22Rv1 (cell line): Measurements from ENCODE around the gene PTCRA.
"Not testable (repeated sequence)": the region's sequence is repeated elsewhere in the genome, so short reads cannot be mapped to it uniquely, and the experiment has no call there.

Experiments
- H3K27ac ChIP-seq: fragments of 450-650 bp; 2 replicates; pipeline ENCODE4 v1.5.1; 2017
- CTCF ChIP-seq: fragments of 450-650 bp; IDR thresholded peaks from 2 replicates; pipeline ENCODE4 v1.5.1; 2017; ENCODE audit warnings: mild to moderate bottlenecking
- ZFX ChIP-seq: fragments of 450-650 bp; IDR thresholded peaks from 2 replicates; pipeline ENCODE4 v1.6.1; 2017; ENCODE audit warnings: antibody characterized with exemption, borderline replicate concordance

Gene PTCRA

DNA sequence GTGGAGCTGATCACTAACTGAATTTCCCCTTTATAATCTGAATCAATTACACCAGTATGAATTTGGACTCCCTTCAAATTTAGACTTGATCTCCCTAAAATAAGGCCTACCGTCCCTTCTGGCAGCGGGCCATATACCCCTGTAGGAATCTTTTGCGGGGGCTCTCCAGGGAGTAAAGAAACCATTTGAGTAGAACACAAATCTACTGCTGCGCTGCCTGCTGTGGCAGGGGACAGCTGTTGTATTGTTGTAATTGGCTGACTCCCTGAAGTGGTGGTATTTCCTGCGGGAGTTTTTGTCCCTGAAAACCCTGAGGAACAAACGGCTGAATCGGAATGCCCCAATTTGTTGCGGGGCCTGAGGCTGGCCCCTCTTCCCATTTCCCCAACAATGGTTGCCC, 16.0 kb upstream of the PTCRA start:
- no peak for TF ChIP-seq ZFX
- no peak for TF ChIP-seq CTCF
- no peak overlapping the region for H3K27ac ChIP-seq

DNA sequence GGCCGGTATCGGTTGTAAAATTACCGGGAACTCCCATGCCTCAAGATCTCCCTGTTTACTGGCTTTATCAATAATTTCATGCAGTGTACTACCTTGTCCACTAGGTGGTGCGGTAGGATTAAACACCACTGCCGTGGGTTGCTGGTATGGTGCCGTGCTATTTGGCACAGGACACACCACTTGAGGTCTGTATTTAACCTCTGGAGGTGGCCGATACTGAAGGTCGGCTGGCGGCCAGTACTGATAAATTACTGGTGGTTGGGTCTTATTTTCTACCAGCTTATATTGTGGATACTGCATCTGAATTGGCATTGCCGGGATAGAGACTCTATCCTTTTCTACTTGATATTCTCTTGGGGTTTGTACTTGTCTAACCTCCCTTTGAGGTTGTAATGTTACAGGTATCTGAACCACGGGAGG, 14.3 kb upstream of the PTCRA start:
- TF ChIP-seq CTCF (peak; percentile 87), ZFX (no peak)
- no peak overlapping the region for H3K27ac ChIP-seq

DNA sequence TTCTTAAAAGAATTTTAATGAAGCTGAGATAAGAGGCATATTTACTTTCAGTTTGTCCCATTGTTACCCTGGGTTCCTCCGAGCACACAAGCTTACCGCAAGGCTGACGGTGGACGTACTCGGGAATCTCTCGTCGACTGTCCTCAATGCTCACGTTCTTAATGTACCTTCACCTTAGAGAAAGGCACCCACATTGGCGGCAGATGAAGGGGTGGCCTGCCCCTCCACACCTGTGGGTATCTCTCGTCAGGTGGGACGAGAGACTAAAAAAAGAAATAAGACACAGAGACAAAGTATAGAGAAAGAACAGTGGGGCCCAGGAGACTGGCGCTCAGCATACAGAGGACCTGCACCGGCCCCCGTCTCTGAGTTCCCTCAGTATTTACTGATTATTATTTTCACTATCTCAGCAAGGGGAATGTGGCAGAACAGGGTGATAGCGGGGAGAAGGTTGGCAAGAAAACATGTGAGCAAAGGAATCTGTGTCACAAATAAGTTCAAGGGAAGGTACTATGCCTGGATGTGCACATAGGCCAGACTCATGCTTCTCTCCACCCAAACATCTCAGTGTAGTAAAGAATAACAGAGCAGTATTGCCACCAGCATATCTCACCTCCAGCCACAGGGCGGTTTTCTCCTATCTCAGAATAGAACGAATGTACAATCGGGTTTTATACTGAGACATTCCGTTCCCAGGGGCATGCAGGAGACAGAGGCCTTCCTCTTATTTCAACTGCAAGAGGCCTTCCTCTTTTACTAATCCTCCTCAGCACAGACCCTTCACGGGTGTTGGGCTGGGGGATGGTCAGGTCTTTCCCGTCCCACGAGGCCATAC, 13.2 kb upstream of the PTCRA start:
- H3K27ac ChIP-seq, result not testable (repeated sequence)

- TF ChIP-seq CTCF (no peak), ZFX (no peak)
Measured at GRCh38 chr6:42904467-42904866, 11.4 kb upstream of the PTCRA start.

DNA sequence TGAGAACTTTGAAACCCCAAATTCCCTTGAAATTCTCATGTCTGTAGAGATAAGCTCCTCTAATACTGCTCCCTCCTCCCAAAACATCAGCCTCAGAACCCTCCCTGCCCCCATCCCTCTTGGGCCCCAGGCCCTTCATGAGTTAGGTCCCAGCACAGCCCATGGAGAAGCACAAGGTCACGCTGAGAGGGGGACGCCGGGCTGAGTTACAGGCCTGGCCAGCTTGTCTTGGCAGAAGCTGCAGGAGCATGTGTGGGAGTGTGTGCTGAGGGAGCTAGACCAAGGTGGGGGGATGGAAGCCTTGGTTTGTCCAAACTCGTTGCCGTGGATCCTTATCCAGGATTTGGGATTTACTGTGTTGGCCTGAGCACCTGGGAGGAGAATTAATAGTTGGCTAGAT, 8.5 kb upstream of the PTCRA start:
- TF ChIP-seq ZFX, result no peak
- no peak for TF ChIP-seq CTCF
- H3K27ac ChIP-seq, result no peak overlapping the region

More at GRCh38 chr6:42904467-42904866, 11.4 kb upstream of the PTCRA start:
- no peak overlapping the region for H3K27ac ChIP-seq

- no peak overlapping the region for H3K27ac ChIP-seq
- TF ChIP-seq CTCF, result no peak
- TF ChIP-seq ZFX, result no peak
Measured at GRCh38 chr6:42909835-42910234, 6.0 kb upstream of the PTCRA start.

DNA sequence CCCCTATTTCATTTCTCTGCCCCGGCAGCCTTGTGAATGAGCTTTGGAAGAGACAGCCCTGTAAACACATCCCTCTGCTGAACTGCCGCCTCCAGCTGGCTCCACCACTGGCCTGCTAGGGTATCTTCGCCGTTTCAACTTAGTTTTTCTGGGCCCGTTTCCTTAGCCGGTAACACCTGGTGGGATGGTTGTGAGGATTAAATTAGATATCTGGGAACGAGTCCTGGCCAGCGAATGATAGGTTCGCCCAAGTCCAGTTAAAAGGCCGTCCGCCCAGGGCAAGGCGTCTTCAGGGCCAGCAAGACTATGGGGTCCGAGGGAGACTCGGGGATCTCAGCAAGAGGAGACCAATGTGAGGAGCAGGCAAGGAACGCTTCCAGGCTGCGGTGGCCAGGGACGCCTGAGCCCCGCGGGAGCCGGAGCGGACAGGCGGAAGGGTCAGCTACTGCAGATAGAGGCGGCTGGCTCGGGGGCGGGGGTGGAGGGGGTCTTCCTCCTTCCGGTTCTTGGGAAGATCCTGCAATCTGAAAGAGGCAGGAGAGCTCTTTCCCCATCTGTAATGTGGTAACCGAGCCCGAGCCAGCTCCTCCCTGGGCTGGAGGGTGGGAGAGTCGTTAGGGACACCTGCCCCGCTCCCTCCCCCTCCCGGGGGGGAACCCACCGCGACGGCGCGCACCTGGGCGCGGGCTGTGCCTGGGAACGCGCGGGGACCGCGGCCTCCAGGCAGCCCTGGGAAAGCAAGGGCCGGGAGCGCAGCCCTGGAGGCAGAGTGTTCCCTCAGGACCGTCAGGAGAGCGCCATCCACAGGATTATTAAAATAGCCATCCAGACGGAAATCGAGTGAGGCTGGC, 4.5 kb upstream of the PTCRA start:
- H3K27ac ChIP-seq, result no peak overlapping the region
- TF ChIP-seq ZFX, result no peak
- TF ChIP-seq CTCF, result 0 out of 2 replicates have a peak, but pooled peaks have one; percentile 11
